Measurements from ENCODE around the gene FBXW7. TPM values are rescaled to one million over a fixed set of nuclear protein-coding genes. Genes with fewer than 3 reads are reported as not detected.

The FBXW7 gene
- total RNA-seq, 1 experiment from 2014 or later: 27.1 TPM

GRCh38 chr4:152525878-152526277 lies 10.0 kb downstream of the FBXW7 start:
- no peak overlapping the region for H4K5ac ChIP-seq (ENCODE audit: insufficient read length, low read depth, low read length)
- no peaks in the 10 kb centered on the region for H3K9me3 ChIP-seq (ENCODE audit: control insufficient read depth, low read depth, low read length)
- no peak overlapping the region for H4K8ac ChIP-seq (replicated peaks; ENCODE audit: insufficient read length, low read depth, low read length)
- Mint-ChIP-seq H3K4me3 (no peak overlapping the region), H3K27ac (no peak overlapping the region), H3K4me1 (peaks cover 33 to 34% of the 10 kb centered on the region in 2 experiments), H3K36me3 (ENCODE audit: insufficient read depth in 1 of 3, low read depth in 3 of 3) (0 out of 7 replicates have a peak, but pooled peaks cover 0 to 2% (median 0%) of the 10 kb centered on the region in 3 experiments), H3K27me3 (ENCODE audit: low read depth) (no peaks in the 10 kb centered on the region), H3K9me3 (no peaks in the 10 kb centered on the region)
- no peaks in the 10 kb centered on the region for H3K4me1 ChIP-seq (ENCODE audit: insufficient read depth, low read length)
- H3K4me2 ChIP-seq (ENCODE audit: insufficient read depth, insufficient read length, low read length): no peak overlapping the region
- peaks cover 5% of the 10 kb centered on the region for H3K79me1 ChIP-seq (ENCODE audit: insufficient read depth, low read depth, low read length, poor library complexity, severe bottlenecking)
- no peak overlapping the region for H3K4ac ChIP-seq (ENCODE audit: low read depth, low read length)
- no peaks in the 10 kb centered on the region for H3K23me2 ChIP-seq (ENCODE audit: insufficient read length, low read depth, low read length, poor library complexity, severe bottlenecking)
- no peak overlapping the region for H2AK5ac ChIP-seq (ENCODE audit: insufficient read length, low read length)
- no peak overlapping the region for H2BK5ac ChIP-seq (ENCODE audit: insufficient read length, low read length)
- no peak overlapping the region for H2BK15ac ChIP-seq (ENCODE audit: low read depth, low read length)
- no peak overlapping the region for H3T11ph ChIP-seq (ENCODE audit: low read length)
- H3K14ac ChIP-seq (ENCODE audit: insufficient read depth, low read length): no peak overlapping the region
- no peak overlapping the region for H3K23ac ChIP-seq (ENCODE audit: insufficient read length, low read depth, low read length)
- no peak overlapping the region for H4K91ac ChIP-seq (ENCODE audit: insufficient read length, low read depth, low read length)
- no peak overlapping the region for H2BK120ac ChIP-seq (ENCODE audit: low read depth, low read length, poor library complexity, severe bottlenecking)
- no peak overlapping the region for H3K9ac ChIP-seq (ENCODE audit: extremely low read depth, insufficient read length, low read length)
- H2BK12ac ChIP-seq (ENCODE audit: insufficient read length, low read depth, low read length): no peak overlapping the region
- H2AFZ ChIP-seq (ENCODE audit: low read length): no peak overlapping the region
- no peak overlapping the region for H2BK20ac ChIP-seq (ENCODE audit: low read depth, low read length, poor library complexity, severe bottlenecking)
- H3K79me2 ChIP-seq (ENCODE audit: insufficient read depth, low read length): peaks cover 7% of the 10 kb centered on the region; the same call in 1 of the 2 replicates
- no peak overlapping the region for H3K18ac ChIP-seq (ENCODE audit: insufficient read length, low read depth, low read length)
- no peak overlapping the region for H3K56ac ChIP-seq (ENCODE audit: insufficient read length, low read depth, low read length)
- no peak for DNase-seq
- TF ChIP-seq CTCF (conservative IDR thresholded peaks at IDR 0.05): no peak
- no peak overlapping the region for H3K27ac ChIP-seq (ENCODE audit: insufficient read length, low read depth, low read length)
- WGBS (ENCODE audit: extremely low coverage, insufficient read length, low lambda C conversion rate): no CpG with 5 or more reads among the region's 4 CpGs
- no peaks in the 10 kb centered on the region for H3K27me3 ChIP-seq (ENCODE audit: insufficient read depth, low read length)
- H4K20me1 ChIP-seq (ENCODE audit: control insufficient read depth, insufficient read depth, insufficient read length): no peaks in the 10 kb centered on the region
